ENCODE measurements around the gene AGPS.
"Not testable (repeated sequence)": the region's sequence is repeated elsewhere in the genome, so short reads cannot be mapped to it uniquely, and the experiment has no call there.

The AGPS gene

DNA sequence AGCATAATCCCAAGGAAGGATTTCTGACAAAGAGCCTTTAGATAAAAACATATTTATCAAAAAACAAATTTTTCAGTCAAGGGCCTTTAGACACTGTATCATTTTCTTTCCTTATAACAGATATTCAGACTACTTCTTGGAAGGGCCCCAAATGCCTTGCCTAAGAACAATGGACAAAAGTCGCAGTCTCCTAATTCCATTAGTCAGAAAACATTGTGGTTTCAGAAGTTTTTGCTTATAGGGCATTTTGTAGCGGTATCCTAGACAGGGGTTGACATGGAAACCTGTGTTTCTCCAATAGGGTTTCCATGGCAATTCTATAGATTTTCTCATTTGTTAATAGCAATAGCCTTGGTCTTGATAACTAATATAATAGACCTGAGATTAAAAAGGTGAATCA, 36.7 kb upstream of the AGPS start:
- Histone ChIP-seq H3K4me3 (ENCODE audit: low read depth, low read length) (no peak overlapping the region), H3K27ac (no peak overlapping the region), H3K27me3 (ENCODE audit: insufficient read depth, low read depth, severe bottlenecking) (no peaks in the 10 kb centered on the region), H3K9me3 (ENCODE audit: severe bottlenecking) (no peaks in the 10 kb centered on the region), H3K36me3 (no peaks in the 10 kb centered on the region)
- TF ChIP-seq CTCF (IDR thresholded peaks at IDR 0.05; ENCODE audit: low read depth, low read length): no peak
- no peak for DNase-seq

DNA sequence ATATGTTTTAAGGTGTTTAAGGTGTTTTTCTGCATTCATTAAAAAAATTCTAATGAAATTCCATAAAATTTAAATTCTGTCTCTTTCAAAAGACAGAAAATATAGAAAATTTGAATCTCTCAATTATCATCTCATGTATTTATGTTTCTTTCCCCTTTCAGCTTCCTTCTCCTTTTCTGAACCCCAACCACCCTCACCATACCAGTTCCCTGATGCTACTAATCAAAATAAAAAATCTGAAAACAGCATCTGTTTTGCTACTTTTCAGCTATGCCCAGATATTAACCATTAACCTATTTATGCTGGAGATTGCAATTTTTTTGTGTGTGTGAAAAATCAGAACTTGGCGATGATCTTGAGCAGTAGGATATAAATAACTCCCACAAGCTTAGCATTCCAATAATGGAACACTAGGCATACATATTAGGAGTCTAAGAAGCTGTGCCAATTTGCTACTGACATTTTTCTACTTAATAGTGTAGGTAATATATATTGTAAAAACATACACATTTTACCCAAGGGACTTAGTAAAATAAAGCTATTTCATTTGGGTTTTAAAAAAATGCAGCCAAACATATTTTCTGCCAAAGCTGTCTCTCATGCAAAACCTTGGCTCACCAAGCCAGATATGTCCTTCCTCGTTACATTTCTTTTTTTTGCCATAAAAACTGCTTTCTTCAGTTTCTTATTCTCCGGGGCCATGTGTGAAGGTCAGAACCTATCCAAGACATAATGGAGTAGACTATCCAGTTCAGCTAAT, 32.6 kb upstream of the AGPS start:
- no peak for TF ChIP-seq CTCF (IDR thresholded peaks at IDR 0.05; ENCODE audit: low read depth, low read length)
- DNase-seq: no peak

GRCh38 chr2:177362499-177362898, 30.1 kb upstream of the AGPS start:
- no peak overlapping the region for H3K27ac ChIP-seq
- no peak for TF ChIP-seq CTCF (IDR thresholded peaks at IDR 0.05; ENCODE audit: low read depth, low read length)
- H3K4me3 ChIP-seq (ENCODE audit: low read depth, low read length): no peak overlapping the region
- no peaks in the 10 kb centered on the region for H3K27me3 ChIP-seq (ENCODE audit: insufficient read depth, low read depth, severe bottlenecking)
- no peak for DNase-seq
- no peaks in the 10 kb centered on the region for H3K9me3 ChIP-seq (ENCODE audit: severe bottlenecking)
- H3K36me3 ChIP-seq: no peaks in the 10 kb centered on the region

More for the DNA sequence above, 32.6 kb upstream of the AGPS start:
- no peaks in the 10 kb centered on the region for H3K36me3 ChIP-seq
- H3K9me3 ChIP-seq (ENCODE audit: severe bottlenecking): no peaks in the 10 kb centered on the region
- H3K4me3 ChIP-seq (ENCODE audit: low read depth, low read length): no peak overlapping the region
- H3K27me3 ChIP-seq (ENCODE audit: insufficient read depth, low read depth, severe bottlenecking): no peaks in the 10 kb centered on the region
- no peak overlapping the region for H3K27ac ChIP-seq

DNA sequence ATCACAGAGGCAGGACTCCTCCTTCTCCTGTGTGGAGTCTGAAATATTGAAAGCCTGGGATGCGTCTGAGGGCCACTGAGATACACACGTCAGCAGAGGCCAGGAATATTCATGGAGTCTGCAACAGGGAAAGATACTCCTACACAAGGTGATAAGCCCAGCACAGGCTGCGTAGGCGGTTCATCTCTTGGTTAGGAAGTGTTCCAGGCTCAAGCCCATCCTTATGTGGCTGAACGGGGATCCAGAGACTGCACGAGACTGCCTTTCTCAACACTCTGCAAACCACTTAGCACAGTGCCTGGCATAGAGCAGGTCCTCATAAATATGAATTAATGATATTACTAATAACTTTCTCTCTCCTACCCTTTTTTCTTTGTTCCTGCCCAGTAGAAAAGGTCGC, 29.2 kb upstream of the AGPS start:
- no peak for TF ChIP-seq CTCF (IDR thresholded peaks at IDR 0.05; ENCODE audit: low read depth, low read length)
- no peaks in the 10 kb centered on the region for H3K36me3 ChIP-seq

GRCh38 chr2:177365764-177366163, 26.8 kb upstream of the AGPS start:
- H3K27ac ChIP-seq; DNase-seq; H3K36me3 ChIP-seq; H3K27me3 ChIP-seq (ENCODE audit: insufficient read depth, low read depth, severe bottlenecking); H3K4me3 ChIP-seq (ENCODE audit: low read depth, low read length): not testable (repeated sequence)
- peaks cover 13% of the 10 kb centered on the region for H3K9me3 ChIP-seq (ENCODE audit: severe bottlenecking)

More for the DNA sequence above, 29.2 kb upstream of the AGPS start:
- no peaks in the 10 kb centered on the region for H3K27me3 ChIP-seq (ENCODE audit: insufficient read depth, low read depth, severe bottlenecking)
- H3K4me3 ChIP-seq (ENCODE audit: low read depth, low read length): no peak overlapping the region
- no peaks in the 10 kb centered on the region for H3K9me3 ChIP-seq (ENCODE audit: severe bottlenecking)
- DNase-seq: no peak
- no peak overlapping the region for H3K27ac ChIP-seq

DNA sequence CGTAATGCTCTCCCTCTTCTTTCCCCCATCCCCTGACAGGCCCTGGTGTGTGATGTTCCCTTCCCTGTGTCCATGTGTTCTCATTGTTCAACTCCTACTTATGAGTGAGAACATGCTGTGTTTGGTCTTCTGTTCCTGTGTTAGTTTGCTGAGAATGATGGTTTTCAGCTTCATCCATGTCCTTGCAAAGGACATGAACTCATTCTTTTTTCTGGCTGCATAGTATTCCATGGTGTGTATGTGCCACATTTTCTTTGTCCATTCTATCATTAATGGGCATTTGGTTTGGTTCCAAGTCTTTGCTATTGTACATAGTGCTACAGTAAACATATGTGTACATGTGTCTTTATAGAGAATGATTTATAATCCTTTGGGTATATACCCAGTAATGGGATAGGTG, 24.6 kb upstream of the AGPS start:
- not testable (repeated sequence) for H3K36me3 ChIP-seq; H3K27me3 ChIP-seq (ENCODE audit: insufficient read depth, low read depth, severe bottlenecking); H3K27ac ChIP-seq; H3K4me3 ChIP-seq (ENCODE audit: low read depth, low read length); DNase-seq
- peaks cover 22% of the 10 kb centered on the region for H3K9me3 ChIP-seq (ENCODE audit: severe bottlenecking)

- Histone ChIP-seq H3K27me3 (ENCODE audit: insufficient read depth, low read depth, severe bottlenecking) (no peaks in the 10 kb centered on the region), H3K4me3 (ENCODE audit: low read depth, low read length) (no peak overlapping the region), H3K36me3 (no peaks in the 10 kb centered on the region), H3K27ac (no peak overlapping the region), H3K9me3 (ENCODE audit: severe bottlenecking) (no peaks in the 10 kb centered on the region)
- no peak for DNase-seq
- TF ChIP-seq CTCF (IDR thresholded peaks at IDR 0.05; ENCODE audit: low read depth, low read length): no peak
Observed at GRCh38 chr2:177379354-177379753, 13.2 kb upstream of the AGPS start.
